GM08714 (cell line): ENCODE results near the gene TYMS.

Experiments used
- H3K4me3 ChIP-seq: fragments of 200-500 bp; sonication (Bioruptor generic); 2 replicates; pipeline ENCODE4 v1.5.1; 2014; ENCODE audit warnings: mild to moderate bottlenecking, low read length, inconsistent platforms
- ZNF274 ChIP-seq: IDR thresholded peaks from 2 replicates; pipeline ENCODE4 v1.6.1; 2012; ENCODE audit warnings: mild to moderate bottlenecking, low read depth, low read length

TYMS gene

DNA sequence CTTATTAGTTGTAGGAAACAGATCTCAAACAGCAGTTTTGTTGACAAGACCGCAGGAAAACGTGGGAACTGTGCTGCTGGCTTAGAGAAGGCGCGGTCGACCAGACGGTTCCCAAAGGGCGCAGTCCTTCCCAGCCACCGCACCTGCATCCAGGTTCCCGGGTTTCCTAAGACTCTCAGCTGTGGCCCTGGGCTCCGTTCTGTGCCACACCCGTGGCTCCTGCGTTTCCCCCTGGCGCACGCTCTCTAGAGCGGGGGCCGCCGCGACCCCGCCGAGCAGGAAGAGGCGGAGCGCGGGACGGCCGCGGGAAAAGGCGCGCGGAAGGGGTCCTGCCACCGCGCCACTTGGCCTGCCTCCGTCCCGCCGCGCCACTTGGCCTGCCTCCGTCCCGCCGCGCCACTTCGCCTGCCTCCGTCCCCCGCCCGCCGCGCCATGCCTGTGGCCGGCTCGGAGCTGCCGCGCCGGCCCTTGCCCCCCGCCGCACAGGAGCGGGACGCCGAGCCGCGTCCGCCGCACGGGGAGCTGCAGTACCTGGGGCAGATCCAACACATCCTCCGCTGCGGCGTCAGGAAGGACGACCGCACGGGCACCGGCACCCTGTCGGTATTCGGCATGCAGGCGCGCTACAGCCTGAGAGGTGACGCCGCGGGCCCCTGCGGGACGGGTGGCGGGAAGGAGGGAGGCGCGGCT, at the start of gene TYMS:
Gene TYMS (plus strand): TSS at position 343 of the 690 bp plus-strand sequence. CDS start 90 bp downstream, at position 433.
- no peak for TF ChIP-seq ZNF274
- H3K4me3 ChIP-seq, result peak within 1 kb of the TSS; percentile 82

GRCh38 chr18:607930-608329, 49.5 kb upstream of the TYMS start:
- no peak overlapping the region for H3K4me3 ChIP-seq
- no peak for TF ChIP-seq ZNF274

- no peak for TF ChIP-seq ZNF274
- H3K4me3 ChIP-seq, result no peak overlapping the region
Measured at GRCh38 chr18:610214-610928, 47.1 kb upstream of the TYMS start.

GRCh38 chr18:612156-612555, 45.3 kb upstream of the TYMS start:
- TF ChIP-seq ZNF274, result no peak

DNA sequence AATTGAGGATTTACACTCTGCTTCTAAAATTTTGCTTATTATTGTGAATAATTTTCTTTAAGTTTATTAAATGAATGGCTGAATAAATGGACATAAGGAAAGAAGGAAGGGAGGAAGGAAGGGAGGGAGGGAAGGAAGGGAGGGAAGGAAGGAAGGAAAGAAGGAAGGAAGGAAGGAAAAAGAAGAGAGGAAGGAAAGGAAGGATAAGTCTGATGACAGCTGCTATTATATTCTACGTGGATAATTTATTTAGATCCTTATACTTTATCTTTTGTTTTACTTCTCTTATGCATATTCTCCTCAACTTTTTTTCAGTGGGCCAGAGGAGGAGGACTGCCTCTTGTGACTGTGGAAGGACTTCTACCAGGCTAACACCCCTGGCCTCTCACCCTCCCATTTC, 43.3 kb upstream of the TYMS start:
- TF ChIP-seq ZNF274, result no peak
- no peak overlapping the region for H3K4me3 ChIP-seq

More at GRCh38 chr18:612156-612555, 45.3 kb upstream of the TYMS start:
- H3K4me3 ChIP-seq, result no peak overlapping the region

- TF ChIP-seq ZNF274, result no peak
- no peak overlapping the region for H3K4me3 ChIP-seq
Measured at GRCh38 chr18:615092-615521, 42.3 kb upstream of the TYMS start.

GRCh38 chr18:615773-616172, 41.7 kb upstream of the TYMS start:
- no peak for TF ChIP-seq ZNF274

GRCh38 chr18:616380-616995, 41.0 kb upstream of the TYMS start:
- no peak overlapping the region for H3K4me3 ChIP-seq
- no peak for TF ChIP-seq ZNF274

More at GRCh38 chr18:615773-616172, 41.7 kb upstream of the TYMS start:
- H3K4me3 ChIP-seq, result no peak overlapping the region

GRCh38 chr18:617970-618504, 39.4 kb upstream of the TYMS start:
- TF ChIP-seq ZNF274, result no peak
- H3K4me3 ChIP-seq, result no peak overlapping the region

DNA sequence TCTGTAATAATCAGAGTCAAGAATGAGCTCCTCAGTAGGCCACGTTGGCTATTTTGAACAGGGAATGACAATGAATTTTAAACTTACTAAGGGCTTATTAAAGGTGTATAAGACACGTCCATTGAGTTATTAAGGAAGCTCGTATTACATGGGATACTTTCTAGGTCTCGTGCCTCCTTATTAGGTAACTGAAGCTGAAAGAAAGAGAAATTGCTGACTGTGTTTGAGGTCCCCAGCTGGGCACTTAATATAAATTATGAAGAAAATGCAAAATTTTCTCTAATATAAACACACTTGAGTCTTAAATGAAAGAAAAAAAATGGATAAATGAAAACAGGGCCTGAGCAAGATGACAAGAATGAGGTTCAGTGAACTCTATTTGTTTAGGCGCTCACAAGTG, 38.8 kb upstream of the TYMS start:
- H3K4me3 ChIP-seq, result no peak overlapping the region
- no peak for TF ChIP-seq ZNF274

DNA sequence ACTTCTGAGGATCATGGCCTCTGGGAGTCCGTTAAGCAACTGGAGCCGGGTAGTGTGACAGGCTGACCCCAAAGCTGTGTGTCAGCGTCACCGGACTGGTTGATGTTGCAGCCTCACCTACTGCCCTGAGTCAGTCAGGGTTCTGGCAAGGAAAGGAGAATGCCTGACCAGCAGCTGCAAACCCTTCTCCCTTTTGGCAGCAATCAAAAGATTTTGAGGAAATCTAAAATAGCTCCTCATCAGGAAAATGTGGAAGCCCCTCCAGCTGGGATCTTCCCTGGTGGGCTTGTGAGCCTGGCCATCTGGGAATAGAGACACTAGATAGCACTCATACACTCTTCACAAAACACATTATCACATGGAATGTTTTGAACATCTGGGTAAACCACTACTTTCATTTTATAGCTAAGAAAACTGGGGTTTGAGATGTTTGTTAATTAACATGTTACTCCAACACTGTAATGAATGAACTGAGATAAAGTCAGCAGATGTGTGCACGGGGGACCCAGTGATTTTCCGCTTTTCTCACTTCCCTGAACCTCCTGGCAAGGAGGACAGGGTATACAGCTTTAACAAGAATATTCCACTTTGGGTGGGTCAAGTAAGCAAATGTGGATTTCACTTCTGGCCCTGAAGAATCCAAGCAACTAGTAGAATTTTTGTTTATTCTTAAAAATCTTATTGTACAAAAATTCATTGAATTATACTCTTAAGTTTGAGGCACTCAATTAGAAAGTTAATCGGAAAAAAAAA, 36.0 kb upstream of the TYMS start:
- TF ChIP-seq ZNF274, result no peak
- no peak overlapping the region for H3K4me3 ChIP-seq

GRCh38 chr18:622289-622688, 35.2 kb upstream of the TYMS start:
- no peak for TF ChIP-seq ZNF274
- no peak overlapping the region for H3K4me3 ChIP-seq

DNA sequence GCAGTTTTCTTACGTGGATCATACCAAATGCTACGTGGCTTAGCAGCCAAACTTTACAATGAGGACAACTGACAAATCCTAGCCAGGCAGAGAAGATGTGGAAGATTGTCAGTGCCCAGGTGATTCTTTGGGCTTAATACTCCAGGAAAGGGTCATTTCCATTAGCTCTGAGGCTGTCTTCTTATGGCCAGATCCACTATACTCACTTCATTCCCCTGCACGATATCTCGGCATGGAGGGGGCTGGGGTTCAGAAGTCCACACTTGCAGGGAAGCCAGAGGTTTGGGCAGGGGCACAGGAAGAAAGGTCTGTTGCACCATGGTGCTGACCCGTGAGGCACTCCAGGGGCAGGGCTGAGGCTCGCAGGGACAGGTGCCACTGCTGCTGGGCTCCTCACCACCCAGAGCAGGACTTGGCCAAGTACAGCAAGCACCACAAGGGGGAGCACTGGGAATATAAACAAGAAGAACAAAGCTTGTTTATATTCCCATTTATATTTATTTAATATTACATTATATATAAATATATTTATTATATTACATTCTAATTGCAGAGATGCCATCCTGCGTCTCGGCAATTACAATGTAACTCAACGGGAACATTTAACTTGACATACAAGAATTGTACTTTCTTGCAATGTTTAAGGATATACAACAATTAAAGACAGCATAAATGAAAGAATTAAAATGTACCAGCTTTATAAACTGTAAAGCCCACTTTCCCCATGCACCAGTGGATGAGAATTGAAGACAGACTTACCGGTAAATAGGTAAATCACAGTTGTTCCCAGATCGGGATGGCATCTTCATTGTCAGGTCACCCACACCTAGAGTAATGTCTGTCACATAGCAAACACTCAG, 33.5 kb upstream of the TYMS start:
- TF ChIP-seq ZNF274, result no peak
- H3K4me3 ChIP-seq, result no peak overlapping the region
